GM23248 (cell line): ENCODE data around the gene CAMKMT. TPM values are rescaled to one million over a fixed set of nuclear protein-coding genes. Genes with fewer than 3 reads are reported as not detected.

Experiments used
- DNase-seq: peaks from one replicate; pipeline ENCODE4 v3.0.0-alpha.2; 2015
- H2AFZ ChIP-seq: fragments of 200-600 bp; sonication (generic); 2 replicates; pipeline ENCODE4 v1.6.1; 2016; ENCODE audit warnings: antibody characterized with exemption
- H3F3A ChIP-seq: fragments of 200-600 bp; sonication (generic); 2 replicates; pipeline ENCODE4 v1.6.1; 2016; ENCODE audit warnings: mild to moderate bottlenecking, antibody characterized with exemption, mixed run types; ENCODE audit not compliant: insufficient read depth
- H3K27ac ChIP-seq: fragments of 200-600 bp; sonication (generic); 2 replicates; pipeline ENCODE4 v1.5.1; 2016; ENCODE audit warnings: mild to moderate bottlenecking
- H3K27me3 ChIP-seq: fragments of 200-600 bp; sonication (generic); replicated peaks from 2 replicates; pipeline ENCODE4 v1.6.1; 2016; ENCODE audit warnings: mild to moderate bottlenecking; ENCODE audit not compliant: insufficient read depth
- H3K36me3 ChIP-seq: fragments of 200-600 bp; sonication (generic); 2 replicates; pipeline ENCODE4 v1.6.1; 2016; ENCODE audit warnings: low read depth, mild to moderate bottlenecking
- H3K4me1 ChIP-seq: fragments of 200-600 bp; sonication (generic); 2 replicates; pipeline ENCODE4 v1.6.1; 2016; ENCODE audit warnings: mild to moderate bottlenecking; ENCODE audit not compliant: insufficient read depth
- H3K4me2 ChIP-seq: fragments of 200-600 bp; sonication (generic); one replicate; pipeline ENCODE4 v1.6.1; 2016; ENCODE audit warnings: mild to moderate bottlenecking; ENCODE audit not compliant: unreplicated experiment
- H3K4me3 ChIP-seq: fragments of 200-600 bp; sonication (generic); 2 replicates; pipeline ENCODE4 v1.5.1; 2016; ENCODE audit warnings: mild to moderate bottlenecking
- H3K79me2 ChIP-seq: fragments of 200-600 bp; sonication (generic); 2 replicates; pipeline ENCODE4 v1.6.1; 2016; ENCODE audit warnings: mild to moderate bottlenecking; ENCODE audit not compliant: insufficient read depth
- H3K9ac ChIP-seq: fragments of 200-600 bp; sonication (generic); 2 replicates; pipeline ENCODE4 v1.6.1; 2016; ENCODE audit warnings: mild to moderate bottlenecking
- H3K9me2 ChIP-seq: fragments of 200-600 bp; sonication (generic); 2 replicates; pipeline ENCODE4 v1.6.1; 2016; ENCODE audit warnings: mixed run types, mild to moderate bottlenecking, moderate library complexity; ENCODE audit not compliant: insufficient read depth
- H3K9me3 ChIP-seq: fragments of 200-600 bp; sonication (generic); one replicate; pipeline ENCODE4 v1.6.1; 2017; ENCODE audit warnings: low read depth
- H4K20me1 ChIP-seq: fragments of 200-600 bp; sonication (generic); 2 replicates; pipeline ENCODE4 v1.6.0; 2016; ENCODE audit not compliant: insufficient read depth
- EZH2 ChIP-seq: fragments of 200-600 bp; sonication (generic); IDR thresholded peaks from 2 replicates; pipeline ENCODE4 v1.6.1; 2018; ENCODE audit warnings: antibody characterized with exemption, mild to moderate bottlenecking; ENCODE audit not compliant: insufficient read depth, poor library complexity, severe bottlenecking
- EZH2phosphoT487 ChIP-seq: fragments of 200-600 bp; sonication (generic); IDR thresholded peaks from 2 replicates; pipeline ENCODE4 v1.6.1; 2018; ENCODE audit warnings: antibody characterized with exemption, moderate library complexity, mild to moderate bottlenecking, low read depth; ENCODE audit not compliant: insufficient read depth
- WGBS, 2 experiments: methylation state at CpG; one replicate each; pipeline ENCODE4 v1.1.6; 2015 to 2017; ENCODE audit warnings: low lambda C conversion rate in 2 of 2, low coverage in 1 of 2; ENCODE audit errors: missing lambda C conversion rate in 2 of 2; 5-methylcytosine and 5-hydroxymethylcytosine counted together
- in situ Hi-C: fragments of 300-500 bp; cut with MboI; formaldehyde crosslinking; loops from 2 replicates; pipeline ENCODE4 v1.15.0; 2020
- polyA plus RNA-seq: library from polyadenylated mRNA; unstranded; fragments of >200 nt; fragmentation: Nextera tagmentation; extraction: Ambion mirVana; gene quantifications from 2 replicates; pipeline ENCODE4 v1.2.1, GENCODE V29; 2016
- total RNA-seq: library from RNA; depleted of rRNA; stranded (reverse); fragments of >200 nt; shearing (Covaris generic); gene quantifications from 2 replicates; pipeline ENCODE4 v1.2.3, GENCODE V29; 2014

CAMKMT gene
- total and polyA plus RNA-seq, 2 experiments from 2014 or later, result 3.1 to 6.9 TPM

DNA sequence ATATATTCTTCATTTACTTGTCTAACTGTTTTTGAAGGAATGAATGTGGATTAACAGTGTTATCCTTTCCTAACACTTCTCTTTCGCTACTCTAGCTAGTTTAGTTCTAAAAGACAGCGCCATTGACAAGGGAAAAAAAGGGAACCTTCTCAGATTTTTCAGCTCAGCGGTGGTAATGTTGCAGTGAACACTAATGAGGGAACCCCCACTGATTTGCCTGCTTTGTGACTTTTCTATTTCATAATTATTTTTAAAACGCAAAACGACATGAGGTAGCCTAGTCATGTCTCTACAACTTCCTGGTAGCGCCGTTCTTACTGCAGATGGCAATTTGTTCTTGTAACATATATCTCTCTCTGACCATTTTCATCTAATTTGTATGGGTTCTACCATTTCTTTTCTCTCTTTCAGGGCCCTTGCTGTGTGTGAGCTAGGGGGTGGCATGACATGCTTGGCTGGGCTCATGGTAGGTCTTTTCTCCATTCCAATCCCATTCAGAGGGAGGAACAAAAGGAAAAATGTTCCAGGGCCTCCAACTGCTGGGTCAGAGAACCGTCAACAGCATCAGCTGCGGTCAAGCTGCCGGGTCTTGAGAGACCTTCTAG, 344.2 kb downstream of the CAMKMT start:
- in situ Hi-C loops, result loop anchor here (25.0 kb wide), 2 partner anchors 219 to 669 kb away; no protein-coding TSS in a partner anchor
- H3K79me2 ChIP-seq, result no peaks in the 10 kb centered on the region
- H3K4me2 ChIP-seq, result no peak overlapping the region

GRCh38 chr2:44706681-44707553, 345.2 kb downstream of the CAMKMT start:
- DNase-seq, result no peak
- H3K27ac ChIP-seq, result no peak overlapping the region
- no peaks in the 10 kb centered on the region for H3K9me2 ChIP-seq
- TF ChIP-seq EZH2 (no peak), EZH2phosphoT487 (no peak)
- no peaks in the 10 kb centered on the region for H3K4me1 ChIP-seq
- H3K9me3 ChIP-seq, result no peaks in the 10 kb centered on the region
- H3K4me3 ChIP-seq, result no peak overlapping the region
- H3K36me3 ChIP-seq, result no peaks in the 10 kb centered on the region
- no peaks in the 10 kb centered on the region for H3F3A ChIP-seq
- H3K4me2 ChIP-seq, result no peak overlapping the region
- WGBS, 2 experiments, result 95 to 97% methylated on average over 10 of the region's 10 CpGs
- H3K79me2 ChIP-seq, result no peaks in the 10 kb centered on the region
- in situ Hi-C loops, result loop anchor here (25.0 kb wide), 2 partner anchors 220 to 670 kb away; no protein-coding TSS in a partner anchor
- H4K20me1 ChIP-seq, result no peaks in the 10 kb centered on the region
- no peak overlapping the region for H3K9ac ChIP-seq
- H2AFZ ChIP-seq, result no peak overlapping the region
- H3K27me3 ChIP-seq, result no peaks in the 10 kb centered on the region

More for the DNA sequence above, 344.2 kb downstream of the CAMKMT start:
- no peak overlapping the region for H2AFZ ChIP-seq
- TF ChIP-seq EZH2 (no peak), EZH2phosphoT487 (no peak)
- no peaks in the 10 kb centered on the region for H4K20me1 ChIP-seq
- H3K9ac ChIP-seq, result no peak overlapping the region
- H3K9me2 ChIP-seq, result no peaks in the 10 kb centered on the region
- H3K27ac ChIP-seq, result no peak overlapping the region
- H3K4me3 ChIP-seq, result no peak overlapping the region
- no peaks in the 10 kb centered on the region for H3K9me3 ChIP-seq
- H3K27me3 ChIP-seq, result no peaks in the 10 kb centered on the region
- no peak for DNase-seq
- H3K4me1 ChIP-seq, result no peaks in the 10 kb centered on the region
- no peaks in the 10 kb centered on the region for H3F3A ChIP-seq
- H3K36me3 ChIP-seq, result no peaks in the 10 kb centered on the region
- WGBS, 2 experiments, result 90 to 92% methylated on average over 10 of the region's 10 CpGs

GRCh38 chr2:44707945-44708660, 346.4 kb downstream of the CAMKMT start:
- Histone ChIP-seq H2AFZ (no peak overlapping the region), H3K4me1 (no peaks in the 10 kb centered on the region), H3K9me3 (no peaks in the 10 kb centered on the region), H3K9me2 (no peaks in the 10 kb centered on the region), H3F3A (no peaks in the 10 kb centered on the region), H4K20me1 (no peaks in the 10 kb centered on the region), H3K27ac (no peak overlapping the region), H3K36me3 (no peaks in the 10 kb centered on the region), H3K4me3 (no peak overlapping the region), H3K9ac (no peak overlapping the region), H3K27me3 (no peaks in the 10 kb centered on the region), H3K4me2 (no peak overlapping the region), H3K79me2 (no peaks in the 10 kb centered on the region)
- in situ Hi-C loops, result loop anchor here (25.0 kb wide), 2 partner anchors 221 to 671 kb away; no protein-coding TSS in a partner anchor
- DNase-seq, result no peak
- TF ChIP-seq EZH2phosphoT487 (no peak), EZH2 (no peak)
- WGBS, 2 experiments, result 62 to 71% methylated on average over 4 of the region's 4 CpGs

DNA sequence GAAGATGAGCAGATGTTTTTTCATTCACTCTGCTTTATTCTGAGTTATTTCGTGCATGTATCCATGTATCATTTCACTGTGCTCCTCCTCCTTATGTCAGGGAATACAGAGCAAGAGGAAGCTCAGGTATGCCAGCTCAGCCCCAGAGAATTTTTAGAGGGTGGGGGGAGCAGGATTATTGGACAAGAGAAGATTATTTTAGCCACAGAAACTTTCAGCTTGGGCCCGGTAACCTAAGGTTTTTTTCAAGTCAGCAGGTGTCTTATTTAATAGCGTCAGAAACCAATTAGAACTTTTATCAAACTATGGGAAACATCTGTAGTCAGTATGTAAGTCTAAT, 346.9 kb downstream of the CAMKMT start:
- Histone ChIP-seq H3K9me3 (no peaks in the 10 kb centered on the region), H3K9ac (no peak overlapping the region), H3K27ac (no peak overlapping the region), H4K20me1 (no peaks in the 10 kb centered on the region), H3K4me3 (no peak overlapping the region), H3F3A (no peaks in the 10 kb centered on the region), H2AFZ (no peak overlapping the region), H3K4me2 (no peak overlapping the region), H3K36me3 (no peaks in the 10 kb centered on the region), H3K4me1 (no peaks in the 10 kb centered on the region), H3K79me2 (no peaks in the 10 kb centered on the region), H3K27me3 (no peaks in the 10 kb centered on the region), H3K9me2 (no peaks in the 10 kb centered on the region)
- TF ChIP-seq EZH2phosphoT487 (no peak), EZH2 (no peak)
- DNase-seq, result no peak
- in situ Hi-C loops, result loop anchor here (25.0 kb wide), 2 partner anchors 221 to 671 kb away; no protein-coding TSS in a partner anchor
- 94 to 98% methylated on average over 3 of the region's 3 CpGs for WGBS, 2 experiments
